Smooth muscle cell (in vitro differentiated cells): ENCODE measurements around the gene WDR55. TPM values are rescaled to one million over a fixed set of nuclear protein-coding genes. Genes with fewer than 3 reads are reported as not detected.
"Not testable (repeated sequence)": the region's sequence is repeated elsewhere in the genome, so short reads cannot be mapped to it uniquely, and the experiment has no call there.

Experiments
- DNase-seq: peaks from one replicate; lab custom pipeline; 2025; ENCODE audit not compliant: unreplicated experiment; lab: John Stamatoyannopoulos, UW
- H2AFZ ChIP-seq: fragments of 200-600 bp; sonication (generic); 2 replicates; pipeline ENCODE4 v1.6.0; 2016; ENCODE audit warnings: antibody characterized with exemption, low read depth, mild to moderate bottlenecking
- H3F3A ChIP-seq: fragments of 200-600 bp; sonication (generic); 2 replicates; pipeline ENCODE4 v1.6.0; 2017; ENCODE audit warnings: antibody characterized with exemption, low read depth
- H3K27ac ChIP-seq: fragments of 200-600 bp; sonication (generic); 2 replicates; pipeline ENCODE4 v1.5.1; 2016; ENCODE audit warnings: low read depth, mild to moderate bottlenecking
- H3K27me3 ChIP-seq: fragments of 200-600 bp; sonication (generic); 2 replicates; pipeline ENCODE4 v1.6.1; 2016; ENCODE audit warnings: low read depth, mild to moderate bottlenecking
- H3K36me3 ChIP-seq: fragments of 200-600 bp; sonication (generic); 2 replicates; pipeline ENCODE4 v1.5.1; 2016; ENCODE audit warnings: low read depth
- H3K4me1 ChIP-seq: fragments of 200-600 bp; sonication (generic); 2 replicates; pipeline ENCODE4 v1.5.1; 2016; ENCODE audit warnings: low read depth
- H3K4me2 ChIP-seq: fragments of 200-600 bp; sonication (generic); 2 replicates; pipeline ENCODE4 v1.6.0; 2016; ENCODE audit warnings: mild to moderate bottlenecking
- H3K4me3 ChIP-seq: fragments of 200-600 bp; sonication (generic); 2 replicates; pipeline ENCODE4 v1.5.1; 2016; ENCODE audit warnings: mild to moderate bottlenecking
- H3K79me2 ChIP-seq: fragments of 200-600 bp; sonication (generic); 2 replicates; pipeline ENCODE4 v1.6.0; 2016; ENCODE audit warnings: low read depth, mild to moderate bottlenecking
- H3K9ac ChIP-seq: fragments of 200-600 bp; sonication (generic); 2 replicates; pipeline ENCODE4 v1.6.0; 2016; ENCODE audit warnings: low read depth
- H3K9me3 ChIP-seq: fragments of 200-600 bp; sonication (generic); replicated peaks from 2 replicates; pipeline ENCODE4 v1.5.1; 2016; ENCODE audit warnings: low read depth
- H4K20me1 ChIP-seq: fragments of 200-600 bp; sonication (generic); 2 replicates; pipeline ENCODE4 v1.6.0; 2016; ENCODE audit warnings: low read depth
- WGBS: methylation state at CpG from one replicate; pipeline ENCODE4 v1.1.7; 2016; ENCODE audit warnings: low lambda C conversion rate; 5-methylcytosine and 5-hydroxymethylcytosine counted together
- polyA plus RNA-seq: library from polyadenylated mRNA; unstranded; fragments of >200 nt; fragmentation: Nextera tagmentation; extraction: Ambion mirVana; gene quantifications from 2 replicates; pipeline ENCODE4 v1.2.1, GENCODE V29; 2016
- total RNA-seq: library from RNA; depleted of rRNA; stranded (reverse); fragments of >200 nt; gene quantifications from 2 replicates; pipeline ENCODE4 v1.2.3, GENCODE V29; 2014
- TF ChIP-seq, protein P1 (sequence below): fragments of 200-600 bp; sonication (generic); IDR thresholded peaks from 2 replicates; pipeline ENCODE4 v1.5.1; 2017; ENCODE audit warnings: borderline replicate concordance, mild to moderate bottlenecking, antibody characterized with exemption; ENCODE audit not compliant: insufficient read depth, poor library complexity, severe bottlenecking

The WDR55 gene
- total and polyA plus RNA-seq, 2 experiments from 2014 or later = 14.2 to 20.6 TPM

DNA sequence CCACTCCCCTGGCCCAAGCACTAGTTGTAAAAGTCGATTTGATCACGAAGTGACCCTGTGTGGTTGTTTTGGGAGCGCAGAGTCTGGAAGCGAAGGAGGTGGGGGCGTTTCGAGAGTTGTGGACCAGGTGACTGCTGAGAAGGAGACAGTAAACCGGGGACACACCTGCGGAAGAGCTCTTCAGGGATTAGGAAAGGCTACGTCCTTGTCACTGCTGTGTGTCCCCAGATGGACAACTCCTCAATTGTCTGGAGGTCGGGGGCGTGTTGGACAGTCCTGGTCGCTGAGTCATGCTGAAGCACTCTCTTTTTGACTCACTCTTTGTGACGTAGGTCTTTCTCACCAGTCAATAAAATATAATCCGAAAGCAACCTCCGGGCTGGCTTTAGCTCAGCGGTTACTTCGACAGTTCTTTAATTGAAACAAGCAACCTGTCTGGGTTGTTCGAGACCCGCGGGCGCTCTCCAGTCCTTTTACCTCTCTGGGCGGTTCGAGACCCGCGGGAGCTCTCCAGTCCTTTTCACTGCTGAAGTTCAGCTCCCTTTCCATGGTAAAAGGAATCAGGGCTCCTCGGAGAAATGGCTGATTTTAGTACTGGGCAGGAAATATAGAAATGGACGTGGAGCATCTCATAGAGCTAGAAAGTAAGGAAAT lies 46.3 kb downstream of the WDR55 start:
- Histone ChIP-seq H3K4me1 (no peaks in the 10 kb centered on the region), H2AFZ (peak overlapping the region; percentile 65), H3K4me3 (peak overlapping the region; percentile 64), H3K27me3 (no peaks in the 10 kb centered on the region), H3K9ac (peak overlapping the region; percentile 82), H3K9me3 (no peaks in the 10 kb centered on the region), H3K36me3 (peaks cover 3% of the 10 kb centered on the region), H3K27ac (peak overlapping the region; percentile 90), H3F3A (peaks cover 12% of the 10 kb centered on the region), H3K79me2 (no peaks in the 10 kb centered on the region), H3K4me2 (peak overlapping the region; percentile 83), H4K20me1 (no peaks in the 10 kb centered on the region)
- peak; percentile 53 for DNase-seq
- TF ChIP-seq, protein P1, sequence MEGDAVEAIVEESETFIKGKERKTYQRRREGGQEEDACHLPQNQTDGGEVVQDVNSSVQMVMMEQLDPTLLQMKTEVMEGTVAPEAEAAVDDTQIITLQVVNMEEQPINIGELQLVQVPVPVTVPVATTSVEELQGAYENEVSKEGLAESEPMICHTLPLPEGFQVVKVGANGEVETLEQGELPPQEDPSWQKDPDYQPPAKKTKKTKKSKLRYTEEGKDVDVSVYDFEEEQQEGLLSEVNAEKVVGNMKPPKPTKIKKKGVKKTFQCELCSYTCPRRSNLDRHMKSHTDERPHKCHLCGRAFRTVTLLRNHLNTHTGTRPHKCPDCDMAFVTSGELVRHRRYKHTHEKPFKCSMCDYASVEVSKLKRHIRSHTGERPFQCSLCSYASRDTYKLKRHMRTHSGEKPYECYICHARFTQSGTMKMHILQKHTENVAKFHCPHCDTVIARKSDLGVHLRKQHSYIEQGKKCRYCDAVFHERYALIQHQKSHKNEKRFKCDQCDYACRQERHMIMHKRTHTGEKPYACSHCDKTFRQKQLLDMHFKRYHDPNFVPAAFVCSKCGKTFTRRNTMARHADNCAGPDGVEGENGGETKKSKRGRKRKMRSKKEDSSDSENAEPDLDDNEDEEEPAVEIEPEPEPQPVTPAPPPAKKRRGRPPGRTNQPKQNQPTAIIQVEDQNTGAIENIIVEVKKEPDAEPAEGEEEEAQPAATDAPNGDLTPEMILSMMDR = no peak
- WGBS = 2% methylated on average over 27 of the region's 27 CpGs

GRCh38 chr5:140711794-140712193 lies 47.1 kb downstream of the WDR55 start:
- Histone ChIP-seq H3K4me1 (no peaks in the 10 kb centered on the region), H3K27ac (peak overlapping the region; percentile 90), H3K4me2 (peak overlapping the region; percentile 63), H3K9me3 (no peaks in the 10 kb centered on the region), H3K79me2 (no peaks in the 10 kb centered on the region), H3K4me3 (peak overlapping the region; percentile 64), H2AFZ (no peak overlapping the region), H3K27me3 (no peaks in the 10 kb centered on the region), H3F3A (peaks cover 10% of the 10 kb centered on the region), H4K20me1 (no peaks in the 10 kb centered on the region), H3K36me3 (no peaks in the 10 kb centered on the region), H3K9ac (no peak overlapping the region)
- TF ChIP-seq, protein P1 = no peak
- WGBS = 100% methylated on average over 1 of the region's 1 CpG
- no peak for DNase-seq

DNA sequence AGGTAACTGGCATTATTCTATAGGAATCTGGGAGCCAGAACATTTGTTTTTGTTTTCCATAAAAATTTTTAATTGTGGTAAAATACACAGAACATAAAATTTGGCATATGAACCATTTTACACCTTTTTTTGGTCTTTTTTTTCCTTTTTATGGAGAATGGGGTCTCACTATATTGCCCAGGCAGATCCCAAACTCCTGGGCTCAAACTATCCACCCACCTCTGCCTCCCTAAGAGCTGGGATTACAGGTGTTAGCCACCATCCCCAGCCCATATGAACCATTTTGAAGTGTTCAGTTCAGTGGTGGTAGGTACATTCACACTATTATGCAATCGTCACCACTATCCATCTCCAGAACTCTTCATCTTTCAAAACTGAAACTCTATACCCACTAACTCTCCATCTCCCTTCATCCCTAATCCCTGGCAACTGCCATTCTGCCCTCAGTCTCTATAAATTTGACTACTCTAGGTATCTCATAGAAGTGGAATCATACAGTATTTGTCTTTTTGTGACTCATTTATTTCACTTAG lies 48.9 kb downstream of the WDR55 start:
- DNase-seq = no peak
- Histone ChIP-seq H2AFZ (no peak overlapping the region), H3K36me3 (no peaks in the 10 kb centered on the region), H3K4me1 (no peaks in the 10 kb centered on the region), H4K20me1 (no peaks in the 10 kb centered on the region), H3K27ac (no peak overlapping the region), H3K9me3 (no peaks in the 10 kb centered on the region), H3K9ac (no peak overlapping the region), H3F3A (no peaks in the 10 kb centered on the region), H3K27me3 (no peaks in the 10 kb centered on the region), H3K4me3 (no peak overlapping the region), H3K79me2 (no peaks in the 10 kb centered on the region), H3K4me2 (no peak overlapping the region)
- WGBS = 95% methylated on average over 1 of the region's 1 CpG
- TF ChIP-seq, protein P1 = no peak

GRCh38 chr5:140716238-140716637 lies 51.5 kb downstream of the WDR55 start:
- H3K9ac ChIP-seq, H3K4me3 ChIP-seq, H4K20me1 ChIP-seq, DNase-seq, H3K36me3 ChIP-seq, H3F3A ChIP-seq, H3K27me3 ChIP-seq, H3K79me2 ChIP-seq, H3K4me1 ChIP-seq, H3K27ac ChIP-seq, H2AFZ ChIP-seq, H3K4me2 ChIP-seq, H3K9me3 ChIP-seq: not testable (repeated sequence)
- WGBS = 98% methylated on average over 2 of the region's 2 CpGs
